Type B pancreatic cell (in vitro differentiated cells): ENCODE results near the gene IFI6. TPM values are rescaled to one million over a fixed set of nuclear protein-coding genes. Genes with fewer than 3 reads are reported as not detected.

Experiments
- DNase-seq: peaks from one replicate; pipeline ENCODE4 v3.0.0; 2021; ENCODE audit warnings: mixed read lengths; ENCODE audit not compliant: unreplicated experiment; ENCODE audit errors: extremely low spot score
- H3K27ac Mint-ChIP-seq: 2 replicates; pipeline ENCODE4 v1.8.0; 2021; ENCODE audit warnings: mild to moderate bottlenecking, mixed read lengths
- H3K27me3 Mint-ChIP-seq: 2 replicates; pipeline ENCODE4 v1.8.0; 2021; ENCODE audit warnings: mixed read lengths
- H3K36me3 Mint-ChIP-seq: 2 replicates; pipeline ENCODE4 v1.8.0; 2021; ENCODE audit warnings: mixed read lengths
- H3K4me1 Mint-ChIP-seq: one replicate; pipeline ENCODE4 v1.8.0; 2021; ENCODE audit warnings: mixed read lengths; ENCODE audit not compliant: unreplicated experiment
- H3K4me3 Mint-ChIP-seq: 2 replicates; pipeline ENCODE4 v1.8.0; 2021; ENCODE audit warnings: mild to moderate bottlenecking, mixed read lengths
- H3K9me3 Mint-ChIP-seq: 2 replicates; pipeline ENCODE4 v1.8.0; 2021; ENCODE audit warnings: mixed read lengths
- total RNA-seq: library from RNA; stranded (reverse); gene quantifications from 2 replicates; pipeline ENCODE4 v1.2.1, GENCODE V29; 2021; ENCODE audit warnings: low replicate concordance
- TF ChIP-seq, protein P1 (sequence below): fragments of 200-600 bp; sonication (generic); conservative IDR thresholded peaks from 2 replicates; pipeline ENCODE4 v1.5.0; 2021; ENCODE audit warnings: antibody characterized with exemption, mild to moderate bottlenecking

Gene IFI6
- total RNA-seq, 1 donor from 2014 or later: 62.2 TPM

DNA sequence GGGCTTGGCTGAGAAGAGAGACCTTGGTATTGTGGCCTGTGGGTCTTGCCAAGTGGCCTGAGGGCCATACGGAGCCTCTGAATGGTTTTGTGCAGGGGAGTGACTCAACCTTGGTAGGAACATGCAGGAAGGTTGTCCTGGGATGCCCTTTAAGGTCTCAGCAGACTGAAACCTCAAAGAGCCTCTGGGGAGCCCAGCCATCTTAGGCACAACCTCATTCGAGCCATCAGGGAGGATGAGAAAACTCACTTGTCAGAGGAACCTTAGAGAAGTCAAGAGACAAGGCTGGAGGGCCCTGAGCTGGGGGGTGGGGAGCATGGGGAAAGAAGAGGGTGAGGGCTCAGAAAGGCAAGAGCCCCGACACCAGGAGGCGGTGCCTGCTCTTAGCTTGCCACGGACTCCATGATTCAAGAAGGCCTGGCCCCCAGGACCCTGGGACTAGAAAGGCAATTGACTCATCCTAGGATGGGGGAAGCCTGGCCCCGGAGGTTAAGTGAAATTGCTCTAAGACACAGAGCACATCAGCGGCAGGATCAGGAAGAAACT, 13.0 kb downstream of the IFI6 start:
- Mint-ChIP-seq H3K4me1 (peaks cover 37% of the 10 kb centered on the region), H3K36me3 (no peaks in the 10 kb centered on the region), H3K27ac (peak overlapping the region; percentile 93), H3K4me3 (peak overlapping the region; percentile 88), H3K9me3 (no peaks in the 10 kb centered on the region), H3K27me3 (no peaks in the 10 kb centered on the region)
- TF ChIP-seq, protein P1, sequence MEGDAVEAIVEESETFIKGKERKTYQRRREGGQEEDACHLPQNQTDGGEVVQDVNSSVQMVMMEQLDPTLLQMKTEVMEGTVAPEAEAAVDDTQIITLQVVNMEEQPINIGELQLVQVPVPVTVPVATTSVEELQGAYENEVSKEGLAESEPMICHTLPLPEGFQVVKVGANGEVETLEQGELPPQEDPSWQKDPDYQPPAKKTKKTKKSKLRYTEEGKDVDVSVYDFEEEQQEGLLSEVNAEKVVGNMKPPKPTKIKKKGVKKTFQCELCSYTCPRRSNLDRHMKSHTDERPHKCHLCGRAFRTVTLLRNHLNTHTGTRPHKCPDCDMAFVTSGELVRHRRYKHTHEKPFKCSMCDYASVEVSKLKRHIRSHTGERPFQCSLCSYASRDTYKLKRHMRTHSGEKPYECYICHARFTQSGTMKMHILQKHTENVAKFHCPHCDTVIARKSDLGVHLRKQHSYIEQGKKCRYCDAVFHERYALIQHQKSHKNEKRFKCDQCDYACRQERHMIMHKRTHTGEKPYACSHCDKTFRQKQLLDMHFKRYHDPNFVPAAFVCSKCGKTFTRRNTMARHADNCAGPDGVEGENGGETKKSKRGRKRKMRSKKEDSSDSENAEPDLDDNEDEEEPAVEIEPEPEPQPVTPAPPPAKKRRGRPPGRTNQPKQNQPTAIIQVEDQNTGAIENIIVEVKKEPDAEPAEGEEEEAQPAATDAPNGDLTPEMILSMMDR: no peak
- DNase-seq: no peak

DNA sequence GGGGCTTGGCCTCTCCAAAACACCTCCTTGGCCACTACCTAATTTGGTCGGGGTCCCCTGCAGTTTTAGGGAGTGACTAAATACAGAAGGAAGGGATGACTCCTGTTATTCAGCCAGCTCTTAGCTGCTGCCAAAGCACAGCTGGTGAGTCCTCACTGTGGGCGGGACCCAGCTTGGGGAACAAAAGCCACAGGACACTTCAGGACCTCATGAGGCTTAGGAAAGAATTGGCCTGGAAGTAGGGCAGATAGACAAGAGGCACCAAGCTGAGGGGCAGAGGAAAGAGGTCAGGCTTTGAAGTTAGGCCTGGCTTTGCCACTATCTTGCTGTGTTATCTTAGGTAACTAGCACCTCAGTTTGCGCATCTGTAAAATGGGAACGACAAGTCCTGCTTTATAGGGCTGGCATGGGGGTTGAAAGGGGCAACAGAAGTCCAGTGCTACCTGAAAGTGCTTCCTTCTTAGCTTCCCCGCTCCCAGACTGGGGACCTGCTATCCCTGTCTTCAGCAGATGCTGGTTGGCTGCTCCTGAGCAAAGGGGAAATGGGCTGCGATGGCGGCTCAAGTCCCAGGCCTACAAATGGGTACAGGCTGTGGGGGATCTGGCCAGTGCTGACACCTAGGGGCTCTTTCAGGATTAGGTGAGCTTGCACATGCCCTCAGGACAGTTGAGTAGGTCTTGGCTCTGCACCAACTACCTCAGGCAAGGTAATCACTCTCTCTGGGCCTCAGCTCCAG, 15.7 kb downstream of the IFI6 start:
- Mint-ChIP-seq H3K4me3 (no peak overlapping the region), H3K27me3 (no peaks in the 10 kb centered on the region), H3K36me3 (no peaks in the 10 kb centered on the region), H3K27ac (no peak overlapping the region), H3K9me3 (no peaks in the 10 kb centered on the region), H3K4me1 (peaks cover 26% of the 10 kb centered on the region)
- TF ChIP-seq, protein P1: no peak
- no peak for DNase-seq

DNA sequence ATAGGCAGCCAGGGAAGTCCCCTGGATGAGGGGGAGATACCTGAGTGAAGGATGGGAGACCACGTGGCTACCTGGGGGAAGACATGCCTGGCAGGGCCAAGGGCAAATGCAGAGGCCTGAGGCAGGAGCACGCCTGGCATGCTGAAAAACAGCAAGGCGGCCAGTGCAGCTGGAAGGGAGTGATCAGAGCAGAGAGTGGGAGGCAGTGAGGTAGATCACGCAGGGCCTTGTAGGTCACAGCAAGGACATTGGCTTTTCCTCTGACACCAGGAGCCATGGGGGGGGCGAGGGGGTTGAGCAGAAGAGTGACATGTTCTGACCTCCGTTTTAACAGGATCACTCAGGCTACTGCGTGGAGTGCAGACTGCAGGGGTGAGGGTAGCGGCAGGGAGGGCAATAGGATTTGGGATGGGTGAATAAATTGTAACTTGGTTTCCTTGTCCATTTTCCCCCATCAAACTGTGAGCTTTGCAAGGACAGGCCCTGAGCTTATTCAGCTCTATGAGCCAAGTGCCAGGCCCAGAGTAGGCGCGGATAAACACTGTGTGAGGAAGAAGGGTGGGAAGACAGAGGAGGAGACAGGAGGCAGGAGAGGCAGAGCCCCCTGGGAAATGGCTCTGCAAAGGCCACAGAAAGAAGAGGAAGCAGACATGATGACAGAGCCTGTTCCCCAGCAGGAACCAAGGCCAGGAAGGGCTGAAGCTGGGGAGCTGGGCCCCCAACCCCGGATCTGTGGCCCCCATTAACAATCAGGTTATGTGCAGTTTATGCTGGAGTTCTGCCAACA, 16.6 kb downstream of the IFI6 start:
- no peak for DNase-seq
- Mint-ChIP-seq H3K4me3 (peak overlapping the region; percentile 38), H3K4me1 (peaks cover 34% of the 10 kb centered on the region), H3K27ac (peak overlapping the region; percentile 89), H3K9me3 (no peaks in the 10 kb centered on the region), H3K36me3 (no peaks in the 10 kb centered on the region), H3K27me3 (no peaks in the 10 kb centered on the region)
- TF ChIP-seq, protein P1: no peak

DNA sequence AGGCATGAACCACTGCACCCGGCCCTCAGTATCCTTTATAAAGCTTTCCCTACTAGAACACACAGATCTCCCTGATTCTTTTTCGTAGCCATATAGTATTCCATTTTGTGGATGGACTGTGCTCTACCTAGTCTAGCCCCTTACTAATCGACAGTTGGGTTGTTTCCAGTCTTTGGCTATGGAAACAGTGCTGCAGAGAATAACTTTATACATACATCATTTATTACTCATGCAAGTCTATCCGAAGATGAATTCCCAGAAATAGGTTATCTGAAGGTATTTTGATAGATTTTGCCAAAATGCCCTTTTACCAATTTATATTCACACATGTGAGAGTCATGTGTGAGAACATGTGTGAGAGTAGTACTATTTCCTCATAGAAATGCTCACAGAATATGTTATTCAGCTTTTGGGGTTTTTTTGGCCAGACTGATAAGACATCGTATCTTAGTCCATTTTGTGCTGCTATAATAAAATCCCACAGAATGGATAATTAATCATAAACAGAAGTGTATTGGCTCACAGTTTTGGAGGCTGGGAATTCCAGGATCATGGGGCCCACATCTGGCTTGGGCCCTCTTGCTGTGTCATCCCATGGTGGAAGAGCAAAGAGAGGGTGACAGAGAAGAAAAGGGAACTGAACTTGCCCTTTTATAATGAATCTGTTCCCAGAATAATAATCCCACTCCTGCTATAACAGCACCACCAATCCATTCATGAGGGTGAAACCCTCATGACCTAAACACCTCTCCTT, 19.7 kb downstream of the IFI6 start:
- Mint-ChIP-seq H3K27me3 (no peaks in the 10 kb centered on the region), H3K4me3 (no peak overlapping the region), H3K4me1 (peaks cover 27% of the 10 kb centered on the region), H3K9me3 (no peaks in the 10 kb centered on the region), H3K36me3 (no peaks in the 10 kb centered on the region), H3K27ac (peak overlapping the region; percentile 50)
- TF ChIP-seq, protein P1: no peak
- no peak for DNase-seq

DNA sequence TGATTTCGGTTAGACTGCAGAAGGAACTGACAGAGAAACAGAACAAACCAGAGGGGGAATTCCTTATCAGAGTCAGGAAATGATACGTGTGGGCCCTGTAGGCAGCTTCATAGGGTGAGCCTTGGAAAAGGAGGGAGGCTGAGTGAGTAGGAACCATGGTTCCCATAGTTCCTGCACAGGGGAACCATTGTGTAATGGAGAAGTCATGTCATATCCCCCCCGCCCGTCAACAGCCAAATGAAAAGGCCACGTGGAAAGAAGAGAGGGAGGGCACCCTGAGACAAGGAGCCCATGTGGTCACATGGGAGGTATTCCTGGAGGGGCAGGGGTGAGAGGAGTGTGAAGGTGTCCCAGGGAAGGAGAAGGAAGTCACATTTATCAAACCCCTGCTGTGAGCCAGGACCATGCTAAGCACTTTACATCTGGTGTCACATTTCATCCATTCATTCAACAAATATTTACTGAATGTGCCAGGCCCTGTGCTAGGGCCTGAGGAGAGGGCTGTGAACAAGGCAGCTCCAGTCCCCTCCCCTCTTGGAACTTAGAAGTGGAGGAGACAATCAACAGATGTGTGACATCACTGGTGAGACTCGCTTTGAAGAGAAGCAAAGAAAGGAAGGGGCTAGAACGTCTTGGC, 21.3 kb downstream of the IFI6 start:
- peaks cover 26% of the 10 kb centered on the region for H3K4me1 Mint-ChIP-seq
- no peak for DNase-seq
- no peaks in the 10 kb centered on the region for H3K9me3 Mint-ChIP-seq
- peak overlapping the region; percentile 94 for H3K27ac Mint-ChIP-seq
- TF ChIP-seq, protein P1: no peak
- H3K4me3 Mint-ChIP-seq: peak overlapping the region; percentile 45
- no peaks in the 10 kb centered on the region for H3K36me3 Mint-ChIP-seq
- no peaks in the 10 kb centered on the region for H3K27me3 Mint-ChIP-seq
